SK-N-MC (cell line): Measurements from ENCODE around the gene TSHZ1.

ENCODE experiments used
- EZH2 ChIP-seq: fragments of 200-600 bp; sonication (generic); IDR thresholded peaks from one replicate; pipeline ENCODE4 v1.6.1; 2017; ENCODE audit warnings: antibody characterized with exemption
- POLR2AphosphoS5 ChIP-seq: IDR thresholded peaks from 2 replicates; pipeline ENCODE4 v1.6.1; 2012; ENCODE audit warnings: mild to moderate bottlenecking, low read depth, low read length, borderline replicate concordance

- TF ChIP-seq POLR2AphosphoS5 (no peak), EZH2 (no peak)
Observed at GRCh38 chr18:75283731-75284130, 73.1 kb downstream of the TSHZ1 start.
